GM19043 (cell line): ENCODE results near the gene ITIH4.
"Not testable (repeated sequence)": the region's sequence is repeated elsewhere in the genome, so short reads cannot be mapped to it uniquely, and the experiment has no call there.

Source experiments
- ATAC-seq: cut with Tn5 transposase; IDR thresholded peaks from one replicate; pipeline ENCODE4 v1.9.1; 2021; ENCODE audit warnings: low read depth; ENCODE audit not compliant: unreplicated experiment

The ITIH4 gene

DNA sequence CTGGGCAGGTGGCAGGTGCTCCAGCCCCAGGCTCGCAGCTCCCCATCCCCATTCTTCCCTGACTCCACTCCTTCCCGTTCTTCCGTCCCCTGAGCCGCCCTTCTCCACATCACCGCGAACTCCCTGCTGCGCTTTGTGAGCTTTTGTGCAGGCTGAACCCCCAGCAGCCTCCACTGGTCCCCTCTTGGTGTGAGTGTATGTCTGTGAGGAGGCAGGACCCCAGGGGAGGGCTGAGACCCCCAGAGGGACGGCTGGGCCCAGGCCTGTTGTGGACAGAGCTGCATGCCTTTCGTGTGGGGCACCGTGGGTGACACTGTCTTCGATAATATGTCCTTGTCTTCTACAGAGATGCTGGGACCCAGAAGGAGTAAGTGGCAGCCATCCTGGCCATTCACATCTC lies 43.2 kb downstream of the ITIH4 start:
- no peak for ATAC-seq

GRCh38 chr3:52786330-52787215 lies 43.9 kb downstream of the ITIH4 start:
- ATAC-seq: no peak

GRCh38 chr3:52784931-52785590 lies 45.4 kb downstream of the ITIH4 start:
- ATAC-seq: no peak

DNA sequence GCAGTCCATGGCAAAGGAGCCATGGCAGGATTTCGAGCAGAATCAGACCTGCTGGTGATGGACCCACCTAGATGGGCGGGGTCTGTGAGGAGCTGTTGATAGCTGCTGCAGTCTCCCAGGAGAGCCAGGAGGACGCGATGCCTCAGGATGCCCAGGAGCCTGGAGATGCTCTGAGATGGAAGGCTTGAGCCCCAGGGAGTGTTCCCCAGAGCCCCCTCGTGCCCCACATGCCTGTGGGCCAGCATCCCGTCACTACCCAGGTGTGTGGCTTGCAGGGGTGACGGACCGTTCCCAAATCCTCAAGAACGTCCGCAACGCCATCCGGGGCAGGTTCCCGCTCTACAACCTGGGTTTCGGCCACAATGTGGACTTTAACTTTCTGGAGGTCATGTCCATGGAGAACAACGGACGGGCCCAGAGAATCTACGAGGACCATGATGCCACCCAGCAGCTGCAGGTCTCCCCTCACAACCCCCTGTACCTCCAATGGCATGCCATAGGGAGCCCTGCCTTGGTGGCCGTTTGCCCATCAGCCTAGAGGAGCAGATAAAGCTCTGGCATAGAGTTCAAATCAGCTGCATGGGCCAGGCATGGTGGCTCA lies 46.4 kb downstream of the ITIH4 start:
- no peak for ATAC-seq

DNA sequence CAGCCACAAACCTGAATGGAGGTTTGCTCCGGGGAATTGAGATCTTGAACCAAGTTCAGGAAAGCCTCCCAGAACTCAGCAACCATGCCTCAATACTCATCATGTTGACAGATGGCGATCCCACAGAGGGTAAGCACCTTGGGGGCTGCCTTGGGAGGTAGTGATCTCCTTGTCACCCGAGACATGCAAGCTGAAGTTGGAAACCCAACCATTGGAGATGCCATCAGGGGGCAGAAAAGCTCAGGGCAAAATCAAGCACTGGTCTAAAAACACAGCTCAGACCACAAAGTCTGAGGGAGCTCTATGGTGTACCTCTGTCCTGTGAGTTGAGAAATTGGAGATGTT lies 47.3 kb downstream of the ITIH4 start:
- ATAC-seq: no peak

DNA sequence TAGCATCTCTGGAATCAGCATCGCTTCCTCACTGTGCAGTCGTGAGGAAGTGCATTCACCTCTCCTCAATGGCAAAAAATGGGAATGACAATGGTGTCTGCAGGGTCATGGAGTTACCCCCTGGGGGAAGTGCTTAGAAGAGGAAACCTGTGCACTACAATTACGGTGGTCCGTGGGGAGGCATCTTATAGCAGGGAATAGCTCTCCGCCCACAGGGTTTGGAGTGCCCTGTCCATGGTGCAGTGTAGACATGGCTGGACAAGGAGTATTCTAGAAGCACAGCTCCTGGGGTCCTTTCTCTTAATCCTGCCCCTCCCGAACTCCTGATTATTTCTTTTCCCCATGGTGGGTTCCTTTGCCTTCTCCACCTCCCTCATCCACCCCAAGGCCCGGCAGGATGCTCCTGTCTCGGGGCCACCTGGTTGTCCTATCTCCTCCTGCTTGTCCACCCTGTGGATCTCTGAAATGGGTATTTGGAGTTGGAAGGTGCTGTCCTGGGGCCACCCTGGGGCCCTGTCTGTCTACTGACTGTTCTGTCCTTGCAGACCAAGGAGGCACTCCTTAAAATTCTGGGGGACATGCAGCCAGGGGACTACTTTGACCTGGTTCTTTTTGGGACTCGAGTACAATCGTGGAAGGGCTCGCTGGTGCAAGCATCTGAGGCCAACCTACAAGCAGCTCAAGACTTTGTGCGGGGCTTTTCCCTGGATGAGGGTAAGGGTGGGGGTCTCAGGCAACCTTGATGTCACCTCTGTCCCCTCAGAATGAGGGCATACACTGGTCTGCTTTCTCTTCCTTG lies 47.9 kb downstream of the ITIH4 start:
- ATAC-seq: no peak

DNA sequence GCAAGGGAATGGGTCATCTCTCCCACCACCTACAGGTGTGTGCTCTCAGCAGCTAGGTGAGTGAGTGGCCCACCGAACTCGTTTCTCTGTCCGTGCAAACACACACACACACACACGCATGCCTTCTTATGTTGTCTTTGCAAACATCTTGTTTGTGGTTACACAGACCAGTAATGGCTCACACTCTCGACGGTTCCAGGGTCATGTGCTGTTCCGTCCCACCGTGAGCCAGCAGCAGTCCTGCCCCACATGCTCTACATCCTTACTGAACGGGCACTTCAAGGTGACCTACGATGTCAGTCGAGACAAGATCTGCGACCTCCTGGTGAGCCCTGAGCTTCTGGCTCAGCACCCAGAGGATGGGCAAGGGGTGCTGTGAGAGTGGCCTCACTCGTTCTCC lies 48.7 kb downstream of the ITIH4 start:
- ATAC-seq: no peak

DNA sequence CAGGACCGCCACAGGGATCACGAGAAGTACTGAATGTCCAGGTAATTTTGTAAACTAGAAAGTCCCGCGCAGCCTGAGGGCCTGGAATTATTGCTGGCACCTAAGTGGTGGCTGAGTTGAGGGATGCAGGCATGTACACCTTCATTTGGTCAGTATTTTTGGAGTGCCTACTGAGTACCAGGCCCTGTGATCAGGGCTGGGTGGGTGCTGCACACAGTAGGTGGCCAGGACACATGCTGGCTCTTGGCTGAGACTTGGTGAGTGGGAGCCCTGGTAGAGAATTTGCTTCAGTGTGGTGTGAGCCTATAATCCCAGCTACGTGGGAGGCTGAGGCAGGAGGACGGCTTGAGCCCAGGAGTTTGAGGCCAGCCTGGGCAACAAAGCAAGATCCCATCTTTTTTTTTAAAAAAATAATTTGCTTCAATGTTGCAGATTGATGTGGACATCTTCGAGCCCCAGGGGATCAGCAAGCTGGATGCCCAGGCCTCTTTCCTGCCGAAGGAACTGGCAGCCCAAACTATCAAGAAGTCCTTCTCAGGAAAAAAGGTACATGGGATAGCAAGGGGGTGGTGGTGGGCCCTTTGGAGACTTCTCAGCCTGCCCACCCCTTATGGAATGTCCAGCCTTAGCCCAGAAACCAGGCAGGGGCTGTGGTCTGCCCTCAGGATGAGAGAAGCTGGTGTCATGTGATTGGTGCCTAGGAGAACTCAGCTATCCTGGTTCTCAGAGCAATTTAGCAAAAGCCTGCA lies 50.5 kb downstream of the ITIH4 start:
- no peak for ATAC-seq

DNA sequence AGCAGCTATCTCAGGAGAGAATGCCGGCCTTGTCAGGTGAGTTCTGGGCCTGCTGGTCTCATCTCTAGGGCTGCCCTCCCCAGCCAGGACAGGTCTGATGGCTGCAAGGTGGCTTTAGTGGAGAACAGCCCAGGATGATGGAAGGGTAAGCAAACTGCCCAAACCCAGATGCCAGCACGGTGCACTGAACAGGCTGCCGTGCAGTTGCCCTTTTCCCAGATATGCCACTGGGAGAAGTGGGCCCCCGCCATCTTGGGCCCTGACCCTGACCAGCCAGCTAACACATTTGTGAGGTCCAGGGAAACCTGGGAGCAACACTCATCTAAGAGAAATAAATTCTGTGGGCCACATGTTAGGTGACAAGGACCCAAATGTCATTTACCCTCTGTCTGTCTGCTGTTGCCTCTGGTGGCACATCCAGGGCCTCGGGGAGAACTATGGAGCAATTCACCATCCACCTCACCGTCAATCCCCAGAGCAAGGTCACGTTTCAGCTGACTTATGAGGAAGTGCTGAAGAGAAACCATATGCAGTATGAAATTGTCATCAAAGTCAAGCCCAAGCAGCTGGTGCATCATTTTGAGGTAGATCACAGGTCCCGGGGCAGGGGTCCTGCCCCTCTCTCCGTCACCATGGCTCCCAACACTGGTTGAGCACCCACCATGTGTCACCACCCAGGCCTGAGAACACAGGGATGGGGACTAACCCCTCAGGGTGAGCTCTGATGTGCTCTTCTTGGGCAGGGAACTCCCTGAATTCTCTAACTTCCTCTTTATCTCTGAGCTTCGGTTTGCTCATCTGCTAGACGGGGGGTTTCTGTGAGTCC lies 51.2 kb downstream of the ITIH4 start:
- peak; percentile 58 for ATAC-seq

- ATAC-seq: no peak
Measured at GRCh38 chr3:52777959-52778805, 52.3 kb downstream of the ITIH4 start.

DNA sequence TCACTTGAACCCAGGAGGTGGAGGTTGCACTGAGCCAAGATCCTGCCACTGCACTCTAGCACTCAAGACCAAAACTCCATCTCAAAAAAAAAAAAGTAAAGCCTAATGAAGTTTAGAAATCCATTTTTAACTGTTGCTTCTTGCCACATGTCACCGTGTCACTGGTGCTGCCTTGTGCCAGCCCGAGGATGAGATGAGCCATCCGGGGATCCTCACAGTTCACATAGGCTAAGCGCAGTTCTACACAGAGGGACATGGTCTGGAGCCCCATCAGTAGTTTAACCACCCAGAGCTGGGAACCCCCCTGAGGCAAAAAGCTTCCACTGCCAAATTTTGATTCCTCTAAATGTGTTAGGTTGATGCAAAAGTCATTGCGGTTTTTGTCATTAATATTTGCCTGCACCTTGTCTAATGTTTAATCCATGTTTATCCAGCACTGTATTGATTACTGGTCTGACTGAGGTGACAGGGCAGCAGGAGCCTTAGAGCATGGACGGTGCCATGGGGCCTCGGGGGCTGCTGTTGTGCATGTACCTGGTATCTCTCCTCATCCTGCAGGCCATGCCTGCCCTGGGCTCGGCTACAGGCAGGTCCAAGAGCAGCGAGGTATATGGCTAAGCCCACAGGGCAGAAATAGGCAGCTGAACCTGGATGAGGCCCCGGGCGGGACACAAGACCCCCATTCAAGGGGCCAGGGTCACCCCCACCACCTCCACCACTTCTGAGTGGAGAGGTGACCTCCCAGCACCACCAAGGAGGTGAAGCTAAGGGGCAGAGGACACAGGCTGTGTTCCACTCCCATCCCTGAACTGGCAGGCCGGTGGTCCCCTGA lies 53.1 kb downstream of the ITIH4 start, which contains the start of gene ITIH1:
Gene ITIH1, plus strand, starts transcription at position 473 of the 832 bp plus-strand sequence. Its CDS starts 17 bp downstream, at position 490.
- ATAC-seq: no peak

- not testable (repeated sequence) for ATAC-seq
Measured at GRCh38 chr3:52776486-52776885, 54.0 kb downstream of the ITIH4 start.

DNA sequence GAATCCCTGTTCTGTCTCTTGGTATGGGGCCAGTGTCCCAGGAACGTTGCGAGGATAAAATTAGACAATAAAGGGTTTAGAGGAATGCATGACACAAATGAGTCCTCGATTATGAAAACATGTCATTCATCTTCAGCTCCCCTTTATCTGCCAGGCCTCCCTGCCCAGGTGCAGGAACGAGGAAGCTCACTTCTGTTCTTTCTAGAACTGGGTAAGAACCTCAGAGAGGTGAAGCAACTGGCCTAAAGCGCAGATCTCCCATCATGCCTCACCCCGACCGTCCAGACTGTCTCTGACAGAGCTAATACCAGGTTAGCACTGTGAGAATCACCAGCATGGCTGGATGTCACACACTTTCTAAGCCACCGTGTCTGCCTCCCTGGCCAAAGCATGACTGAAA lies 54.6 kb downstream of the ITIH4 start:
- ATAC-seq: no peak

- ATAC-seq: no peak
Measured at GRCh38 chr3:52774901-52775864, 55.3 kb downstream of the ITIH4 start.

DNA sequence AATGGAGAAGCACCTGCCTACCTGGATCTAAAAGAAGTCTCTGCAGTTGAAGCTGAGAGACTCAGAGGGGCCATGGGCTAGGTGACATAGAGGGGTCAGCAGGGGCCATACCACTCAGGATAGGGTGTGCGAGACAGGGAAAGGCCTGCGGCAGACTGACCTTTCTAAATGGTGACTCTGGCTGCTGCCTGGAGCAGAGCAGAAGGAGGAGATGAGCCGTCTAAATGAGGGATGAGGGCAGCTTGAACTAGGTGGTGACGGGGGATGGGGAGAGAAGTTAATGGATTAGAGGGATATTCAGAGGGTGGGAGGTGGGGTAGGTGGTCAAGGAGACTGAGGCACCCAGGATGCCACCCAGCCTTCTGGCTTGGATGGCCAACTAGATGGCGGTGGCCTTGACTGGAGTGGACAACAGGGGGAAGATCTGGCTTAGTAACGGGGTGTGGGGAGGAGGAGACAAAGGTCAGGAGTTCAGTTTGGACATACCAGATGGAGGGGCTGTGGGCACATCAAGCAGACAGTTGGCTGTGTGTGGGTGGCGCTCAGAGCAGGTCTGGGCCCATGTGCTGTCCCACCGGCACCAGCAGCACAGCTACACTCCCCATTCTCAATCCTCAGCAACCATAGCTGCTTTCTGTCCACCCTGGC lies 56.3 kb downstream of the ITIH4 start:
- ATAC-seq: no peak
